Measurements from ENCODE around the gene TMEM44.

DNA sequence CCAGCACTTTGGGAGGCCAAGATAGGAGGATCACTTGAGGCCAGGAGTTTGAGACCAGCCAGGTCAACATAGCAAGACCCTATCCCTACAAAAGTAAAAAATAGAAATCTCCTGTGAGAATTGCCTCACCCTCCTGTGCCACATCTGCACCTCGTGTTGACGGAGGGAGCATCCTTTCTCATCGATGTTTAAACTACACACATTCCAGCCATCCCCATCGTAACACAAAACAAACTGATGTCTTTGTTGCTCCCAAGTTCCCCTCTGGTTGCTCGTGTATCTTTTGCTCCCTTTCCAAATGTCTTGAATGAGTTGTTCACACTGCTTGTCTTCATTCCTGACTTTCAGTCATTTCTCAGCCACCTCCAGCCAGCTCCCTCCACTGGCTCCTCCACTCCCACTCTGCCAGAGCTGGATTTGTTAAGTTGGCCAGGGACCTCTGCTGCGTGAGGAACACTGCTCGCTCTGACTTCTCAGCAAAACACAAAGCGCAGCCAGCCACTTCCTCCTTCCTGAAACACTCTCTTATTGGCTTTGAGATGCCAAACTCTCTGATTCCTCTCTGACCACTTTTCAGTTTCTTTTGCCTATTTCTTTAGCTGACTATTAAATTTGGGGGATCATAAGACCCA is 92.8 kb downstream of the TMEM44 start:
- TF ChIP-seq POLR2A (IDR thresholded peaks at IDR 0.05) = no peak
- TF ChIP-seq, protein P1, sequence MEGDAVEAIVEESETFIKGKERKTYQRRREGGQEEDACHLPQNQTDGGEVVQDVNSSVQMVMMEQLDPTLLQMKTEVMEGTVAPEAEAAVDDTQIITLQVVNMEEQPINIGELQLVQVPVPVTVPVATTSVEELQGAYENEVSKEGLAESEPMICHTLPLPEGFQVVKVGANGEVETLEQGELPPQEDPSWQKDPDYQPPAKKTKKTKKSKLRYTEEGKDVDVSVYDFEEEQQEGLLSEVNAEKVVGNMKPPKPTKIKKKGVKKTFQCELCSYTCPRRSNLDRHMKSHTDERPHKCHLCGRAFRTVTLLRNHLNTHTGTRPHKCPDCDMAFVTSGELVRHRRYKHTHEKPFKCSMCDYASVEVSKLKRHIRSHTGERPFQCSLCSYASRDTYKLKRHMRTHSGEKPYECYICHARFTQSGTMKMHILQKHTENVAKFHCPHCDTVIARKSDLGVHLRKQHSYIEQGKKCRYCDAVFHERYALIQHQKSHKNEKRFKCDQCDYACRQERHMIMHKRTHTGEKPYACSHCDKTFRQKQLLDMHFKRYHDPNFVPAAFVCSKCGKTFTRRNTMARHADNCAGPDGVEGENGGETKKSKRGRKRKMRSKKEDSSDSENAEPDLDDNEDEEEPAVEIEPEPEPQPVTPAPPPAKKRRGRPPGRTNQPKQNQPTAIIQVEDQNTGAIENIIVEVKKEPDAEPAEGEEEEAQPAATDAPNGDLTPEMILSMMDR (IDR thresholded peaks at IDR 0.05) = no peak

Data from heart left ventricle (tissue), 13 donors.